Measurements from ENCODE around the gene CAD.
"Not testable (repeated sequence)": the region's sequence is repeated elsewhere in the genome, so short reads cannot be mapped to it uniquely, and the experiment has no call there.

The CAD gene

DNA sequence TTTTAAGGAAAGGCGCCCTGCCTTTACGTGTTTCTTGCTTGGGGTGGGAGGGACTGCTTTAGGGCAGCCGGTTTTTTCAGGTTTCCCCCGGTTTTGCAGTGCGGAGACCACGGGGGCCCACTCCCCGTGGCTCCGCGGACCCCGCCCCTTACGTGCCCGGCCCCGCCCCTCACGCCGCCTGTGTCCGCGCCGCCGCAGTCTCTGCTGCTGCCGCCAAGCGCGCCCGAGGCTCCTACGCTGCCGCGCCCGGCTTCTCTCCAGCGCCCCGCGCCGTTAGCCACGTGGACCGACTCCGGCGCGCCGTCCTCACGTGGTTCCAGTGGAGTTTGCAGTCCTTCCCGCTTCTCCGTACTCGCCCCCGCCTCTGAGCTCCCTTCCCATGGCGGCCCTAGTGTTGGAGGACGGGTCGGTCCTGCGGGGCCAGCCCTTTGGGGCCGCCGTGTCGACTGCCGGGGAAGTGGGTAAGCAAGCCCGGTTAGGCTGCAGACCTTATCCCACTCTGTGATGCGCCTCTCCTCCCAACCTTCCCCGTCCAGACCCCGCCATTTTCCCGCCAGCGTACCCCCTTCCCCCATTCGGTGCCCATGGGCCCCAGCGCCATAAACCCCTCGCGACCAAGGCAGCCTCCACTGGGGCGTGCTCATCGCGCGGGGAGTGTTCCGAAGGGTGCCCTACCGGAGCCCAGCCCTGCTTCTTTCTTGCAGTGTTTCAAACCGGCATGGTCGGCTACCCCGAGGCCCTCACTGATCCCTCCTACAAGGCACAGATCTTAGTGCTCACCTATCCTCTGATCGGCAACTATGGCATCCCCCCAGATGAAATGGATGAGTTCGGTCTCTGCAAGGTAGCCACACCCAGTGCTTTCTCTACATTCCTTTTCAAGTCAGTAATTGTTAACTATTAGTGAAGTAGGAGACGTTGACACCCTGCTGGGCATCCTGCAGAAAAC is at the start of gene CAD:
TSS of gene CAD (plus strand) at position 197 of the 949 bp plus-strand sequence. CDS start at position 380, 183 bp downstream.
- DNase-seq (ENCODE audit: low read depth), result peak; percentile 87

DNA sequence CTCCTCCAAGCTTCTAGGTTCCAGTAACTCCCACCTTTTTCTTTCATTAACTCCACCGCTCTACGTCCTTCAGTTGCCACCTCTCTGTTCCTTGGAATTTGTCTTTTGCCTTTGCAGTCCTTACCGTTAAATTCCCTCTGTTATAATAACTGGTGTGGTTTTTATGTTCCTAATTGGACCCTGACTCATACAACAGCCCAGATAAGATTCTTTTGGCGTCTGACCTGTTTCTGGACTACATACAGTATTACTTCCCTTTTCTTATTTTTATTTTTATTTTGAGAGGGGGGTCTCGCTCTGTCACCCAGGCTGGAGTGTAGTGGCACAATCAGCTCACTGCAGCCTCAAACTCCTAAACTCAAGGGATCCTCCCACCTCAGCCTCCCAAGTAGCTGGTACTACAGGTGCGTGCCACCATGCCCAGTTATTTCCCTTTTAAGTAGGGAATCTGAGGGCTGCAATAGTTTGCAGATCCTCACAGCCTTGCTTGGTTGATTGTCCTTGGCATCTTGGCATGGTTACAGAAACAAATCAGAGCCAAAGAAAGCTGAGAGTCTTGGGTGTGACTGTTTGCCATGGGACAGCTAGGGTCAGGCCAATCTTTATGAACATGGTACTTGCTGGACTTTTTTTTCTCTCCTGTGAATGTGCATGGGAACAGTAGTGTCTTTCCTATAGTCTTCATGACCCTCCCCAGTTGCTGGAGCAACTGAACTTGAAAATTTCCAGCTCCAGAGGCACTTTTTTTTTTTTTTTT is 46.4 kb upstream of the CAD start:
- no peak for DNase-seq (ENCODE audit: low read depth)

GRCh38 chr2:27171351-27171848 is 45.8 kb upstream of the CAD start:
- DNase-seq (ENCODE audit: low read depth), result no peak

GRCh38 chr2:27174638-27175037 is 42.5 kb upstream of the CAD start:
- no peak for DNase-seq (ENCODE audit: low read depth)

DNA sequence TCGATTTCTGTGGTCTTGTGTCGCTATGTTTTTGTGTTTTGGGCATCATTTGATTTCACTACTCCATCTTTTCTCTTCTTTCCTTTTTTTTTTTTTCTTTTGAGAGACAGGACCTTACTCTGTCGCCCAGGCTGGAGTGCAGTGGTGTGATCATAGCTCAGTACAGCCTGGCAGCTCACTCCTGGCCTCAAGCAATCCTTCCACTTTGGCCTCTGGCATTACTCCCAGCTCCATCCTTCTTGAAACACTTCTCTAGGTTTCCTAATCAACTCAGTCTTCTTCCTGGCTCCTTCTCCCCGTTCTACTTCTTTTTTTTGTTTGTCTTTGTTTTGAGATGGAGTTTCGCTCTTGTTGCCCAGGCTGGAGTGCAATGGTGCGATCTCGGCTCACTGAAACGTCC is 41.8 kb upstream of the CAD start:
- DNase-seq (ENCODE audit: low read depth), result no peak

DNA sequence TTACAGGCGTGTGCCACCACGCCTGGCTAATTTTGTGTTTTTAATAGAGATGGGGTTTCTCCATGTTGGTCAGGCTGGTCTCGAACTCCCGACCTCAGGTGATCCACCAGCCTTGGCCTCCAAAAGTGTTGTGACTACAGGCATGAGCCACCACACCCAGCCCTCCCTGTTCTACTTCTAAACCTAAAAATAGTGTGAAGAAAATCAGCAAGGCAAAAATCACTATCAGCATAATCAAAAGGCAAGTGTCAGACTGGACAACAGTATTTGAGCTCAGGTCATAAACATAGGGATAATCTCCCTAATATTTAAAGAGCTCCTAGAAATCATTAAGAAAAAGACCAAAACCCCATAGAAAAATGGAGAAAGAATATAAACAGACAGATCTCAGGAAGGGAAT is 41.4 kb upstream of the CAD start:
- not testable (repeated sequence) for DNase-seq (ENCODE audit: low read depth)

DNA sequence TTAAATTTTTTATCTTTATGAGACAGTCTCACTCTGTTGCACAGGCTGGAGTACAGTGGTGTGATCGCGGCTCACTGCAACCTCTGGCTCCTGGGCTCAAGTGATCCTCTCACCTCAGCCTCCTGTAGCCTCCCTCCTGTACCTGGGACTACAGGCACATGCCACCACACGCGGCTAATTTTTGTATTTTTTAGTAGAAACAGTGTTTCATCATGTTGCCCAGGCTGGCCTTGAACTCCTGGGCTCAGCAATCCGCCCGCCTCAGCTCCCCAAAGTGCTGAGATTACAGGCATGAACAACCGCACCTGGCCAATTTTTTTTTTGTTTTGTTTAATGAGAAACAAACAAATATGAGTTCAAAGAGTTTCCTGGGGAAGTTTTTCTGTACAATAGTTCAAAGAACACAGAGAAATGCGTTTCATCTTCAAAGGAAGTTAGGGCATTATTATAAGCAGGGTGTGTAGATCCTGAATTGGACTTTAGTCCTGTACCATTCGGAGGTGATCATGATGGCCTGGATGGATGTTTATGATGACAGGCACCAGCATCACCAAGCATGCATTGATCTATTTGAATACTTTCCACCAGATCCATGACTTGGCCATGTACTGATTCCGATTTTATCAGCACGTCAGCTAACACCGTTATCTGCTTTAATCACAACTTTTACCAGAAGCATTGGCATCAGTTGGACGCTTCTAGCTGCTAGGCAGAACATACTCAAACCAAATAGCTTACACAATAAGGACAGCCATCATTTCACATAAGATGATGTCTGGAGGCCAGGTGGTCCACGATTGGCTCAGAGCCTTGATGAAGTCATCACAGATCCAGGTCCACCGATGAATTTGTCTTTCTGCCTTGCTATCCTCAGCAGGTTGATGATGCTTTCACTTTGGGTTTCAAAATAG is 39.5 kb upstream of the CAD start:
- DNase-seq (ENCODE audit: low read depth), result no peak

DNA sequence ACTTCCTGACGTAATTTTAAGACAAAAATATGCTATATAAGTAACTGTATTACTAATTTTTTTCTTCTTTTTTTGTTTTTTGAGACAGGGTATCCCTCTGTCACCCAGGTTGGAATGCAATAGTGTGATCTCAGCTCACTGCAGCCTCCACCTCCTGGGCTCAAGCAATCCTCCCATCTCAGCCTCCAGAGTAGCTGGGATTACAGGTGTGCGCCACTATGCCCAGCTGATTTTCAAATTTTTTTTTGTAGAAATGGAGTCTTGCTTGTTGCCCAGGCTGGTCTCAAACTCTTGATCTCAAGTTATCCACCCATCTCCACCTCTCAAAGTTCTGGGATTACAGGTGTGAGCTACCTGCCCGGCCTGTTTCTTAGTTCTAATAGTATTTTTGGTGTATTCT is 38.7 kb upstream of the CAD start:
- DNase-seq (ENCODE audit: low read depth), result no peak

GRCh38 chr2:27179344-27180000 is 37.7 kb upstream of the CAD start:
- DNase-seq (ENCODE audit: low read depth), result no peak

- no peak for DNase-seq (ENCODE audit: low read depth)
These were observed 34.8 kb upstream of the CAD start for GRCh38 chr2:27182346-27182745.

DNA sequence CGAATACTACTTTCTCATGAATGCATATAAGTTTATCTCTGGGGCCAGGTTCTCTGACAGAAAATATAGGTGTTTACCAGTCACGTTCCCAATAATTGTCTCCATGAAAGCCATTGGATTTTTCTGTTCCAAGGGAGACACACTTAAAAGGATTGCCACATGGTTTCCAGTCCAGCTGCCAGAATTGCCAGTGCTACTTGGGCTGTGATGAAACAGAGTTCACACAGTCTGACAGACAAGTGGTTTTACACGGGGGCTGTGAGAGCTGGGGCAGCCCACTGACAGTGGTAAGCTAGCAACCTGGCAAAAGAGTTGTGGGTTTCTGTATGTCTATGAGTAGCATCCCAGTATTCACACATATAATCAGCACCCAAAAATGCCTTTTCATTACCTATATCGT is 33.1 kb upstream of the CAD start:
- no peak for DNase-seq (ENCODE audit: low read depth)

- no peak for DNase-seq (ENCODE audit: low read depth)
These were observed 31.7 kb upstream of the CAD start for GRCh38 chr2:27185331-27186026.

GRCh38 chr2:27186613-27187345 is 30.4 kb upstream of the CAD start:
- no peak for DNase-seq (ENCODE audit: low read depth)

GRCh38 chr2:27189989-27190388 is 27.2 kb upstream of the CAD start:
- DNase-seq (ENCODE audit: low read depth), result no peak

- no peak for DNase-seq (ENCODE audit: low read depth)
These were observed 25.9 kb upstream of the CAD start for GRCh38 chr2:27191070-27191829.

DNA sequence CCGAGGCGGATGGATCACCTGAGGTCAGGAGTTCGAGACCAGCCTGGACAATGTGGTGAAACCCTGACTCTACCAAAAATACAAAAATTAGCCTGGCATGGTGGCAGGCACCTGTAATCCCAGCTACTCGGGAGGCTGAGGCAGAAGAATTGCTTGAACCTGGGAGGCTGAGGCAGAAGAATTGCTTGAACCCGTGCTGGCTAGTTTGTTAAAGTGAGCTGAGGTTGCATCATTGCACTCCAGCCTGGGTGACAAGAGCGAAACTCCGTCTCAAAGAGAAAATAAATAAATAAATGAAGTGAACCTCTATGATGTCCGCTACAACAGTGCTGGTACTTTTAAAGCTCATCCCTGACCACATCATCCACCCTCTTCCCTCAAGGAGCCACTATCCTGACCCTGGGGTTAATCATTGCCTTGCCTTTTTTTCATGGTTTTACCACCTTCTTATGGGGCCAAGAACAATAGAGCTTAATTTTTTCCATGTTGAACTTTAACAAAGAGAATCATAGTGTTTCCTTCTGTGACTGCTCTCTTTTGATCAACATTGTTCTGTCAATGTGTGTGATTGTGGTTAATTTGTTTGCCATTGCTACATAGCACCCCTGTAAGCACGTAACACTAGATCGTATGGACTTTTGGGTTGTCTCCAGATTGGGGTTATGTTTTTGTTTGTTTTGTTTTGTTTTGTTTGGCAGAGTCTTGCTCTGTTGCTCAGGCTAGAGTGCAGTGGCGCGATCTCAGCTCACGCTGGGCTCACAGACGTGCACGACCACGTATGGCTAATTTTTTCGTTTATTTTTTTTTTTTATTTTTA is 22.4 kb upstream of the CAD start:
- DNase-seq (ENCODE audit: low read depth), result no peak

GRCh38 chr2:27195799-27196198 is 21.4 kb upstream of the CAD start:
- DNase-seq (ENCODE audit: low read depth), result not testable (repeated sequence)

DNA sequence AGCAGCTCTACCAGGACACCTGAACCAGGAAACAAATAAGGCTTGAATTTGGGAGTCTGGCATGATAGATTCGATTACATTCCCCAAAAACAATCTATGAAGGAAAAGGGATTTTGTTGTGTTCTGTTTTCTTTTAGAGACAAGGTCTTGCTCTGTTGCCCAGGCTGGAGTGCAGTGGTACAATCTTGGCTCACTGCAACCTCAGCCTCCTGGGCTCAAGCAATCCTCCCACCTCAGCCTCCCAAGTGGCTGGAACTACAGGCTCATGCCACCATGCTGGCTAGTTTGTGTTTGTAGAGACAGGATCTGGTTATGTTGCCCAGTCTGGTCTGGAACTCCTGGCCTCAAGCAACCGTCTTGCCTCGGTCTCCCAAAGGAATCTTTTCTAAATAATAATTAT is 19.1 kb upstream of the CAD start:
- not testable (repeated sequence) for DNase-seq (ENCODE audit: low read depth)

Data from stimulated activated CD8-positive, alpha-beta memory T cell treated with anti-CD3 and anti-CD28 coated beads, Interleukin-4, amount 100 ng/mL, for 24 hours (primary cell).